HepG2 (cell line): ENCODE data around the gene KCNJ6. TPM values are rescaled to one million over a fixed set of nuclear protein-coding genes. Genes with fewer than 3 reads are reported as not detected.

Experiments
- ATAC-seq: fragments of 200-7000 bp; cut with Tn5 transposase; 3 replicates; pipeline ENCODE4 v1.9.1; 2020; ENCODE audit warnings: mild to moderate bottlenecking, moderate library complexity
- BruUV-seq: library from RNA; stranded (reverse); fragments of 400-500 nt; replicated peaks from 2 replicates; lab custom pipeline; 2021; lab: Mats Ljungman, UMichigan
- CTCF ChIA-PET: fragments of 300-600 bp; formaldehyde crosslinking; extraction: SDS; loops from one replicate; lab custom pipeline; 2021; ENCODE audit warnings: low total read pairs, inconsistent platforms, low intra/inter-chr PET ratio; lab: Yijun Ruan, JAX
- POLR2A ChIA-PET: fragments of 350-600 bp; sonication (Branson Sonifier 250); formaldehyde crosslinking; loops from one replicate; lab custom pipeline; 2020; ENCODE audit warnings: antibody characterized with exemption, inconsistent platforms; lab: Yijun Ruan, JAX
- DNase-seq: peaks from one replicate; pipeline ENCODE4 v3.0.0-alpha.2; 2015; ENCODE audit warnings: low spot score
- FAIRE-seq: peaks from 3 replicates; lab custom pipeline; 2011; peaks lifted over from hg19 to GRCh38; lab: Jason Lieb, UNC
- H2AFZ ChIP-seq: one replicate; pipeline ENCODE4 v1.6.1; 2011; ENCODE audit warnings: low read length, inconsistent platforms
- H3K27ac ChIP-seq: fragments of 300-600 bp; 3 replicates; pipeline ENCODE4 v1.8.0; 2011; ENCODE audit warnings: mixed run types, mild to moderate bottlenecking, mixed read lengths, low read length, inconsistent platforms; ENCODE audit not compliant: insufficient read depth; ENCODE audit errors: extremely low read length
- H3K27me3 ChIP-seq, 2 experiments: fragments of 200-600 bp in 1 of 2; 2 replicates in 1 of 2; 3 replicates in 1 of 2; pipeline versions ENCODE4 v1.6.0 to v1.8.0; 2011; ENCODE audit warnings: low read length in 2 of 2, mild to moderate bottlenecking in 2 of 2, moderate library complexity in 2 of 2, inconsistent platforms in 1 of 2; ENCODE audit not compliant: insufficient read depth in 2 of 2, control insufficient read depth in 1 of 2
- H3K36me3 ChIP-seq, 2 experiments: fragments of 200-600 bp in 1 of 2; replicated peaks in 1 of 2; 2 replicates in 1 of 2; 3 replicates in 1 of 2; pipeline versions ENCODE4 v1.5.1 to v1.8.0; 2011; ENCODE audit warnings: low read length in 2 of 2, inconsistent platforms in 1 of 2; ENCODE audit not compliant: insufficient read depth in 2 of 2, control insufficient read depth in 1 of 2
- H3K4me1 ChIP-seq: 2 replicates; pipeline ENCODE4 v1.5.1; 2012; ENCODE audit warnings: low read length, inconsistent platforms; ENCODE audit not compliant: insufficient read depth
- H3K4me2 ChIP-seq: 2 replicates; pipeline ENCODE4 v1.6.0; 2011; ENCODE audit warnings: low read depth, low read length, inconsistent platforms
- H3K4me3 ChIP-seq, 3 experiments: fragments of 200-600 bp in 1 of 3; sonication (generic), shearing (Covaris generic) in 1 of 3; replicated peaks in 1 of 3; 2 replicates each; pipeline ENCODE4 v1.5.1; 2011 to 2016; ENCODE audit warnings: low read length in 3 of 3, inconsistent platforms in 2 of 3, low read depth in 2 of 3, mild to moderate bottlenecking in 2 of 3, control low read depth in 1 of 3, mixed read lengths in 1 of 3; ENCODE audit not compliant: insufficient read depth in 1 of 3
- H3K79me2 ChIP-seq: one replicate; pipeline ENCODE4 v1.6.1; 2011; ENCODE audit warnings: low read length, inconsistent platforms; ENCODE audit not compliant: insufficient read depth
- H3K9ac ChIP-seq: 2 replicates; pipeline ENCODE4 v1.6.0; 2011; ENCODE audit warnings: mild to moderate bottlenecking, low read depth, low read length, inconsistent platforms; ENCODE audit not compliant: insufficient read depth
- H3K9me3 ChIP-seq: 2 replicates; pipeline ENCODE4 v1.5.1; 2012; ENCODE audit warnings: mild to moderate bottlenecking, low read length
- H4K20me1 ChIP-seq: 2 replicates; pipeline ENCODE4 v1.6.0; 2011; ENCODE audit warnings: inconsistent platforms, mild to moderate bottlenecking, low read length, moderate library complexity; ENCODE audit not compliant: insufficient read depth
- RFX1 ChIP-seq: fragments of 450-650 bp; IDR thresholded peaks from 2 replicates; pipeline ENCODE4 v1.6.1; 2017
- ZKSCAN5 ChIP-seq: sonication (generic); formaldehyde crosslinking; IDR thresholded peaks from 2 replicates; pipeline ENCODE4 v1.5.1; 2020; ENCODE audit warnings: mild to moderate bottlenecking, missing genetic modification reagents
- ZNF431 ChIP-seq: sonication (generic); formaldehyde crosslinking; IDR thresholded peaks from 2 replicates; pipeline ENCODE4 v1.9.0; 2022; ENCODE audit warnings: missing genetic modification reagents, low read depth, mild to moderate bottlenecking, borderline replicate concordance
- WGBS: methylation state at CpG from one replicate; pipeline ENCODE4 v1.1.6; 2017; ENCODE audit warnings: low lambda C conversion rate; 5-methylcytosine and 5-hydroxymethylcytosine counted together
- in situ Hi-C: cut with HindIII; loops from 2 replicates; pipeline ENCODE4 v1.10.0; 2017; ENCODE audit warnings: low pct_unique_long_range_greater_than_20kb; ENCODE audit not compliant: extremely low pct_ligation_motif_present
- intact Hi-C: fragments of 100-400 bp; cut with micrococcal nuclease; formaldehyde crosslinking; loops from one replicate; pipeline ENCODE4 v1.10.0; 2022; ENCODE audit not compliant: unreplicated experiment
- polyA plus RNA-seq, 8 experiments: library from polyadenylated mRNA; depleted of rRNA in 3 of 8; stranded (reverse) in 7 of 8; unstranded in 1 of 8; fragments of >200 nt; fragmentation: Illumina TruSeq in 4 of 8; extraction: Trizol in 4 of 8; gene quantifications; 2 replicates each; pipeline versions ENCODE4 v1.2.1 to v1.2.3, GENCODE V29; 2011 to 2016; ENCODE audit warnings: low read depth in 4 of 8, missing spikeins in 1 of 8, mixed read lengths in 1 of 8; ENCODE audit not compliant: insufficient read depth in 1 of 8
- total RNA-seq, 5 experiments: library from RNA; depleted of rRNA; stranded (reverse); fragments of >200 nt; fragmentation: Illumina TruSeq; extraction: Trizol; gene quantifications; 2 replicates each; pipeline ENCODE4 v1.2.3, GENCODE V29; 2016; ENCODE audit warnings: low read depth in 1 of 5
- TF ChIP-seq, protein P1 (sequence below): sonication (generic); formaldehyde crosslinking; IDR thresholded peaks from 2 replicates; pipeline ENCODE4 v1.5.1; 2020; ENCODE audit warnings: missing genetic modification reagents, mild to moderate bottlenecking, borderline replicate concordance

Gene KCNJ6
- total and polyA plus RNA-seq, 2 of the 13 experiments (the other 11 are each of a cell fraction or from before 2014, with no cell fraction given) = not detected

DNA sequence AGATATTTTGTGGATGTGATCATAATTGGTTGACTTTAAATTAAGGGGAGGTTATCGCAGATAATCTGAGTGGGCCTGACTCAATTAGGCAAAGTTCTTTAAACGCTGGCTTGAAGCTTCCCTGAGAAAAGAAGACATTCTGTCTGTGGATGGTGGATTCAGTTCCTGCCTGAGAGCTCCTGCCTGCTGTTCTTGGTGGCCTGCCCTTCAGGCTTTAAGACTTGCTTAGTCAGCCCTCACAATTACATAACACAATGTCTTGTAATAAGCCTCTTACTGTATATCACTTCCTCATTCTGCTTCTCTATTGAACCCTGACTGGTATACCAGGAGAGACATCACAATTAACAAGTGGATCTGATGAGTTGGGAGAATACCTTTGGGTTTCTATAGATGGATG is 50.2 kb downstream of the KCNJ6 start:
- H3K36me3 ChIP-seq = no peaks in the 10 kb centered on the region
- no peaks in the 10 kb centered on the region for H4K20me1 ChIP-seq
- DNase-seq = no peak
- H3K79me2 ChIP-seq = no peaks in the 10 kb centered on the region
- H2AFZ ChIP-seq = no peak overlapping the region
- TF ChIP-seq, protein P1, sequence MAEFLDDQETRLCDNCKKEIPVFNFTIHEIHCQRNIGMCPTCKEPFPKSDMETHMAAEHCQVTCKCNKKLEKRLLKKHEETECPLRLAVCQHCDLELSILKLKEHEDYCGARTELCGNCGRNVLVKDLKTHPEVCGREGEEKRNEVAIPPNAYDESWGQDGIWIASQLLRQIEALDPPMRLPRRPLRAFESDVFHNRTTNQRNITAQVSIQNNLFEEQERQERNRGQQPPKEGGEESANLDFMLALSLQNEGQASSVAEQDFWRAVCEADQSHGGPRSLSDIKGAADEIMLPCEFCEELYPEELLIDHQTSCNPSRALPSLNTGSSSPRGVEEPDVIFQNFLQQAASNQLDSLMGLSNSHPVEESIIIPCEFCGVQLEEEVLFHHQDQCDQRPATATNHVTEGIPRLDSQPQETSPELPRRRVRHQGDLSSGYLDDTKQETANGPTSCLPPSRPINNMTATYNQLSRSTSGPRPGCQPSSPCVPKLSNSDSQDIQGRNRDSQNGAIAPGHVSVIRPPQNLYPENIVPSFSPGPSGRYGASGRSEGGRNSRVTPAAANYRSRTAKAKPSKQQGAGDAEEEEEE (CRISPR knock-in tag) = no peak
- no peak for TF ChIP-seq ZKSCAN5 (CRISPR knock-in tag)
- TF ChIP-seq, all 625 proteins: peak for 0
- intact Hi-C loops (no loop called here), in situ Hi-C loops (no loop called here)
- FAIRE-seq (no peak), ATAC-seq (no peak)
- no peaks in the 10 kb centered on the region for H3K9me3 ChIP-seq
- no peak overlapping the region for H3K4me2 ChIP-seq
- CTCF ChIA-PET = no interaction called here
- no peaks in the 10 kb centered on the region for H3K4me1 ChIP-seq
- peaks cover 1 to 4% of the 10 kb centered on the region in 2 experiments; a peak in 2 of 5 replicates for H3K27me3 ChIP-seq
- no peak overlapping the region for H3K9ac ChIP-seq
- H3K4me3 ChIP-seq = no peak overlapping the region
- BruUV-seq = no TSS peak
- WGBS = 50% methylated on average over 2 of the region's 2 CpGs
- POLR2A ChIA-PET = no interaction called here
- no peak overlapping the region for H3K27ac ChIP-seq

DNA sequence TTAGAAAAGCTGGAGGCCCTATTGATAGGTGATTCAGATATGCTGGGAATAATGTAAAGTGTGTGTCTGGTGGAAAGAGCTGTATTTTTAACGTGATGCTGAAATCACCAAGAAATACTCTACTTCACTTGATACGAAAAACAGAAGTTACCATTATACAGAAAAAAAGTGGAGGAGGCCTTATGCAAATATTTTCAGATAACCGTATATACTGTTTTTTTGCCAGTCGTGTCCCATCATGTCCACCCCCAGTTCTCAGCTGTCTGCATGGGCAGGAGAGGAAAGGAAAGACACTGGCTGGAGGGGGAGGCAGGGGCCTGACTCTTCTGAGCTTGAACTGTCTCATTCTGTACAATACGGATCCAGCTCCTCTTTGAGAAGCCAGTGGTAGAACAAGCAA is 51.1 kb downstream of the KCNJ6 start:
- intact Hi-C loops = no loop called here
- Histone ChIP-seq H3K27ac (no peak overlapping the region), H3K9ac (no peak overlapping the region), H3K4me1 (no peaks in the 10 kb centered on the region), H3K9me3 (no peaks in the 10 kb centered on the region), H4K20me1 (no peaks in the 10 kb centered on the region)
- no TSS peak for BruUV-seq
- POLR2A ChIA-PET = no interaction called here
- 6% methylated on average over 5 of the region's 5 CpGs for WGBS
- in situ Hi-C loops = no loop called here
- no peak for DNase-seq
- TF ChIP-seq ZNF431 (CRISPR knock-in tag) = no peak
- TF ChIP-seq RFX1 = no peak
- TF ChIP-seq, all 625 proteins: peak for 0
- CTCF ChIA-PET = no interaction called here
- no peaks in the 10 kb centered on the region for H3K36me3 ChIP-seq
- H2AFZ ChIP-seq = no peak overlapping the region
- no peak overlapping the region for H3K4me3 ChIP-seq
- no peak for ATAC-seq
- H3K27me3 ChIP-seq = peaks cover 1 to 4% of the 10 kb centered on the region in 2 experiments; a peak in 2 of 5 replicates
- no peak for FAIRE-seq
- H3K4me2 ChIP-seq = no peak overlapping the region
- H3K79me2 ChIP-seq = no peaks in the 10 kb centered on the region
